AG10803 (cell line): Measurements from ENCODE around the gene DNAJC22.
"Not testable (repeated sequence)": the region's sequence is repeated elsewhere in the genome, so short reads cannot be mapped to it uniquely, and the experiment has no call there.

ENCODE experiments used
- DNase-seq: peaks from one replicate; pipeline ENCODE4 v3.0.0; 2010; ENCODE audit warnings: low read depth
- H3K4me3 ChIP-seq: 2 replicates; pipeline ENCODE4 v1.5.1; 2011; ENCODE audit warnings: mild to moderate bottlenecking, low read length, control low read depth
- TF ChIP-seq, protein P1 (sequence below): conservative IDR thresholded peaks from 2 replicates; pipeline ENCODE4 v1.5.1; 2011; ENCODE audit warnings: mild to moderate bottlenecking, low read length, control low read depth, inconsistent platforms

DNAJC22 gene

DNA sequence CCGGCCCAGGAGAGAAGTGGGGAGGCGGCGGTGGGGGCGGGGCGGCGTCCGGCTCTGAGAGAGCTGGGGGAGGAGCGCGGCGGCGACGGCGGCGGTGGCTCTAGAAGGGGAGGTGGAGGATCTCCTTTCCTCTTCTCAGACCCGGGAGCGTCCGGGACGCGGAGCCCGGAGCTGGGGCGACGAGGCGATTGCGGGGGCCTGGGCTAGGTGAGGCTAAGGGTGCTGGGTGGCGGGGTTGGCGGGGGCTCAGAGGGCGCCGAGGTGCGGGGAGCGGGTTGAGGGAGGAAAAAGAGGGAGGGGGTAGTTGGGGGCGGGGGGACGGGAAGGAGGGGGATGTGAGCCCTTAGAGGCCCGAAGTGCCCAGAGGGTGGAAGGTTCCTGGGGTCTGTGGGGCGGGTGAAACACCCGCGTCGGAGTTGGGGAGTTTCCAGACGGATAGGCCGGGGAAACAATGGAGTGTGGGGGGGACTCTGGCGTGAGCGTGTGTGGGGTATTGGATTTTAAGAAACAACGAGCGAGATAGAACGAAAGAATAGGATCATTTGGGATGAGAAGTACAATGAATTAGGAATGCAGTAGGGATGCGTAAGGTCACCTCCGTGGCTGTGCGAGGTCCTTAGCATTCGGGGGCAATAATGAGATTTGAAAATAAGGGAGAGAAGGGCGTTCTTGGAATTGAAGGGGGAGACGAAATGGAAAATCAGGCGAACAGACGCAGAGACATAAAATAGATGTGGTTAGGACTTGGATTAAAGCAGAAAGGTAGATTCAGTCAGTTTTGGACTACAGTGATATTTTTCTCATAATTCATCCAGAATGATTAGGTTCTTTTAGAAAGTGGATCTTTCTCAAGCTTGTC, 20.9 kb downstream of the DNAJC22 start, which contains the start of gene SPATS2:
SPATS2 (plus strand) TSS at position 82 of the 859 bp plus-strand sequence. CDS start 93,551 bp downstream, outside the sequence.
- TF ChIP-seq, protein P1, sequence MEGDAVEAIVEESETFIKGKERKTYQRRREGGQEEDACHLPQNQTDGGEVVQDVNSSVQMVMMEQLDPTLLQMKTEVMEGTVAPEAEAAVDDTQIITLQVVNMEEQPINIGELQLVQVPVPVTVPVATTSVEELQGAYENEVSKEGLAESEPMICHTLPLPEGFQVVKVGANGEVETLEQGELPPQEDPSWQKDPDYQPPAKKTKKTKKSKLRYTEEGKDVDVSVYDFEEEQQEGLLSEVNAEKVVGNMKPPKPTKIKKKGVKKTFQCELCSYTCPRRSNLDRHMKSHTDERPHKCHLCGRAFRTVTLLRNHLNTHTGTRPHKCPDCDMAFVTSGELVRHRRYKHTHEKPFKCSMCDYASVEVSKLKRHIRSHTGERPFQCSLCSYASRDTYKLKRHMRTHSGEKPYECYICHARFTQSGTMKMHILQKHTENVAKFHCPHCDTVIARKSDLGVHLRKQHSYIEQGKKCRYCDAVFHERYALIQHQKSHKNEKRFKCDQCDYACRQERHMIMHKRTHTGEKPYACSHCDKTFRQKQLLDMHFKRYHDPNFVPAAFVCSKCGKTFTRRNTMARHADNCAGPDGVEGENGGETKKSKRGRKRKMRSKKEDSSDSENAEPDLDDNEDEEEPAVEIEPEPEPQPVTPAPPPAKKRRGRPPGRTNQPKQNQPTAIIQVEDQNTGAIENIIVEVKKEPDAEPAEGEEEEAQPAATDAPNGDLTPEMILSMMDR = no peak
- peak within 1 kb of the TSS; percentile 84 for H3K4me3 ChIP-seq
- no peak for DNase-seq

DNA sequence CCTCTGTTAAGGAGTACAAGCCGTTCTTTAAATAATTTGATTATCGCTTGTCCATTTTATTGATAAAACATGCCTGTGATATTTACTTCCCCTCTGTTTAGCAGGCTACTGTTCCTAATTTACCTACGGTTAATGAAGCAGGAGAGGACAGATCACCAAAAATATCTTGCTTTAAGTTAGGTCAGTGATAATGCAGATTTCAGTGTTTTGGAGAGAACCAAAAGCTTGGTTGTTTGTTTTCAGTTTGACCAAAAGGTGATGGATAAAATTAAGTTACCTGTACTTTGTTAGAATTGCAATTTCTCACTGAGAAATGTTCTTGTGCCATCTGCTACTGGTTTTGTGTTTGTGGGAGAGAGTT, 21.5 kb downstream of the DNAJC22 start:
- TF ChIP-seq, protein P1 = no peak
- H3K4me3 ChIP-seq = peak overlapping the region; percentile 84
- no peak for DNase-seq

DNA sequence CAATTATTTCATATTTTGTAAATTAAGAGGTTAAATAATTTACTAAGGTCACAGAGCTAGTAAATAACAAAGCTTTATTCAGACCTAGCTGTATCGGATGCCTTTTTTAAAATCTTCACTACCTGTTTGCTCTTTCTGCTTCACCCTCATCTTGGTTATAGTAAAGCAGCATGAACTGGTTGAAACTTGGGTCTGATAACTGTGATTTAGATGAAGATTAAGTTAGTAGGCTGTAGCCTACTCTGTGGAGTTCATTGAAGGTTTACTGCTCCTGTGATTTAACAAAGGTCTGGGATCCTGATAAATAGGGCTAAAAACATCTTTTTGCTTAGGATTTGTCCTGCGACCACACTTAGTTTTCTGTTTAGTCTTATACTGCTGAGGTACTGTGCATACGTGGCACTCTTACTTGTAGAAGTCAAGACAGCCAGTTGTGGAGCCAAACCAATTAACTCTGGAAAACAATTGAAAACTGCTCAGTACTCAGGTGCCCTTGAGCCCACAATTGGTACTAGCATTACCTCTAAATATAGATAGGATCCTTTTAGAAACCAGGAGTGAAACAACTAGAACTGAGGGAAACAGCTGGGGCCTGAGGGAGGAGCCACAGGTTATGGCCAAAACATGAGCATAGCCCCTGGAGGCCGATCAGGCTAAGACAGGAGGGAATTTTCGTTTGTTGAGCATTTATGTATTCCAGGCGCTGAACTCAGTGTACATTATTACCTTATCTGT, 22.9 kb downstream of the DNAJC22 start:
- peak overlapping the region; percentile 19 for H3K4me3 ChIP-seq
- TF ChIP-seq, protein P1 = peak; percentile 61
- DNase-seq = peak; percentile 49

DNA sequence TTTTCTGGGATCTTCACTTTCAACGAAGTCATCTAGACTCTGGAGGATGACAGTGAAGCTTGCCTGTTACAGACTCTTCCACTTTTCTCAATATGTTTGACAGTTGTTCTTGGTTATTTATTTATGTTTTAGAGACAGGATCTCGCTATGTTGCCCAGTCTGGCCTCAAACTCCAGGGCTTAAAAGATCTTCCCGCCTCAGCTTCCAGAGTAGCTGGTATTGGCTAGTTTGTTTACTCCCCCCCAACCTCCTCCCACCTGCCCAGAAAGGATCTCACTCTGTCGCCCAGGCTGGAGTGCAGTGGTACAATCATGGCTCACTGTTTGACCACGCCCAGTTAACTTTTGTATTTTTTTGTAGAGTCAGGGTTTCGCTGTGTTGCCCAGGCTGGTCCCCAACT, 23.9 kb downstream of the DNAJC22 start:
- TF ChIP-seq, protein P1 = no peak
- H3K4me3 ChIP-seq = no peak overlapping the region
- no peak for DNase-seq

DNA sequence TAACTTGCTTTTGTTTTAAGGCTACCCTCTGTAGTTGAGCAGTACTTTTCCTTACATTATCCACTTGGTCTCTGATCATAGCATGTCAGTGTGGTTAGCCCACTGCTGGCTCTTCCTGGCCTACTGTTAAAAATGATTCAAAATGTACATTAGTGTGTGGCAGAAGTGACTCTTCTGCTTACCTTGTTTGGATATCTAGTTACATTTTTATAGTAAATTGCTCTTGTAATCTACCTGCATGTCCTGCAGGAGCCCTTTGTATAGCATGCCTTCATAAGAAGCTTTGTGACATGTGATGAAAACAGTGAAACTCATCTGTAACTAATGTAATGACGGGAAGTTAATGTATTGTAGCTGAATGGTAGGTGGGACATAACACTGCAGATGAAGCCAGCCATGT, 28.7 kb downstream of the DNAJC22 start:
- DNase-seq = no peak
- TF ChIP-seq, protein P1 = no peak
- H3K4me3 ChIP-seq = no peak overlapping the region

DNA sequence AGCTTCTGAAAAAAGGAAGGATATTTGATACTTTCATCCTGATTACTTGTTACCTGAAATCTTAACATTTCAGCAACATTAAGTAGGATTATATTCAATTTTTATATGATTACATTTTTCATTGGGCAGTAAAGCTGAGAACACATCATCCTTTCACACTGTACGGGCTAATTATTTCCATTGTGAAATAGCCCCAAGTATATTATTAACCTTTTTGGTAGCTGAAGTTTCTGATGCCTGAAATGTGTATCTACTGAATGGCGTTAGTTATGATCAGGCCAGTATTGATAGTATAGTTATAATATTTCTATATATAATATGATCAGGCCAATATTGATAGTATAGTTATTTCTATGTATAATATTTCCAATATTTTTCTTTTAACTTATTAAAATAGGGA, 30.7 kb downstream of the DNAJC22 start:
- no peak for DNase-seq
- TF ChIP-seq, protein P1 = no peak

DNA sequence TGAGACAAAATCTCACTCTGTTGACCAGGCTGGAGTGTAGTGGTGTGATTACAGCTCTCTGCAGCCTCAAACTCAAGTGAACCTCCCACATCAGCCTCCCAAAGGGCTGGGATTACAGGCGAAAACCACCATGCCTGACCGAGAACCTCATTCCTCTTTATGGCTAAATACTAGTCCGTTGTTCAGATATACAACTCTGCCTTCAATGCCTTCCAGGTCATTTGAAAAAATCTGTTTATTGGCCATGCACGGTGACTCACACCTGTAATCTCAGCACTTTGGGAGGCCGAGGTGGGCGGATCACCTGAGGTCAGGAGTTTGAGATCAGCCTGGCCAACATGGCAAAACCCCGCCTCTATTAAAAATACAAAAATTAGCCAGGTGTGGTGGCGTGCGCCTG, 33.5 kb downstream of the DNAJC22 start:
- DNase-seq, H3K4me3 ChIP-seq: not testable (repeated sequence)

More for the DNA sequence above, 30.7 kb downstream of the DNAJC22 start:
- H3K4me3 ChIP-seq = no peak overlapping the region
